GM19452 (cell line): Measurements from ENCODE around the gene CKS1B.

Experiments
- ATAC-seq: cut with Tn5 transposase; IDR thresholded peaks from one replicate; pipeline ENCODE4 v1.9.1; 2021; ENCODE audit not compliant: unreplicated experiment

CKS1B gene

DNA sequence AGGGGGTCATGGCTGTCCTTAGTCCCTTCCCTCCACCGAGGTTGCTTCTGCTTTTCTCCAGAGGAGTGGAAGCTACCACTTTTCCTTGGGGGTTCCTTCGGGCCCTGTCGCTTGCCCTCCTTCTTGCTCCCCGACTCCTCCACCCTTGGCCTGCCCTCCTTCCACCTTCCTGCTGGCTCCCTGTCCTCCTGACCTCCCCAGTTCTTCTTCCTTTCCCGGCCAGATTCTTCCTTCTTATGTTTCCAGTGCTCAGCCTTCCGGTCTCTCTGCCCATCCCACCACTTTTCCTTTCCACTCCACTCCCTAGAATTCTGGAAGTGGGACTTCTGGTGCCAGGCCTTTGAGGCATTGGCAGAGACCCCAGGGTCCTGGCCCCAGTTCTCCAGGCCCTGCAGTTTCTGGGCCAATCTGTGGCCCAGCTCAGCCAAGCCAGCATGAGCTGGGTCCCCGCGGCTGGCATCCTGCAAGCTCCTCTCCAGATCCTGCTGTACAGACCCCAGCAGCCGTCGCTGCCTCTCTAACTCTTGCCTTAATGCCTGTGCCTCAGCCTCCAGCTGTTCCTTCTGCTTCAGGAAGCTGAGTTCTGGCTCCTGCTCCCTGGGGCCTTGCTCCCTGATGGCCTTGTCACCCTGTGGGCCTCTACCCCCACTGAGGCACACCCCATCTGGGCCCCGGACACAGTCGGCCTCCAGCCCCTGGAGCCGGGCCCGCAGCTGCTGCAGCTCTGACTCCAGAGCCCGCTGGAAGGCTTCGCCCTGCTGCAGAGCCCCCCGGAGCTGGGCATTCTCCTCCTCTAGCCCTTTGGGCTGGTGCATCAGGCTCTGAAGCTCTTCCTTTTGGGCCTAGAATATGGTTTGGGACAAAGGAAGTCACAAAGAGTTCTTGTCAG is 28.3 kb upstream of the CKS1B start:
- no peak for ATAC-seq

DNA sequence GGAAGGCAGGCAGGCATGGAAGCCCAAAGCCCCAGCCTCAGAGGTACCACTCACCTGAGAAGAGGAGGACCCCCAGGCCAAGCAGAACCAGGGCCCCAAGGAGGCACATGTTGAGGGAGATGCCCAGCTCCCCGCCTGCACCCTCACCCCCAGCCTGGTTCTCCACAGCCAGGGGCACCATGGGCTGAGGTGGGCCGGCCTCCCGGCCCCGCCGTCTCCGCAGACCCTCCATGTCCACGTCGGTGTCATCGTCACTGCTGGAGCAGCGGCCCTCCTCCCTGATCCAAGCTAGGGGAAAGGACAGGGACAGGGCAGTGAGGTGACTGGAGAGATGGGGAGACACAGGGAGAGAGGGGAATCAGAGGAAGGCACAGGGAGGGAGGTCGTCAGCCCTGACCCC is 26.4 kb upstream of the CKS1B start:
- no peak for ATAC-seq

DNA sequence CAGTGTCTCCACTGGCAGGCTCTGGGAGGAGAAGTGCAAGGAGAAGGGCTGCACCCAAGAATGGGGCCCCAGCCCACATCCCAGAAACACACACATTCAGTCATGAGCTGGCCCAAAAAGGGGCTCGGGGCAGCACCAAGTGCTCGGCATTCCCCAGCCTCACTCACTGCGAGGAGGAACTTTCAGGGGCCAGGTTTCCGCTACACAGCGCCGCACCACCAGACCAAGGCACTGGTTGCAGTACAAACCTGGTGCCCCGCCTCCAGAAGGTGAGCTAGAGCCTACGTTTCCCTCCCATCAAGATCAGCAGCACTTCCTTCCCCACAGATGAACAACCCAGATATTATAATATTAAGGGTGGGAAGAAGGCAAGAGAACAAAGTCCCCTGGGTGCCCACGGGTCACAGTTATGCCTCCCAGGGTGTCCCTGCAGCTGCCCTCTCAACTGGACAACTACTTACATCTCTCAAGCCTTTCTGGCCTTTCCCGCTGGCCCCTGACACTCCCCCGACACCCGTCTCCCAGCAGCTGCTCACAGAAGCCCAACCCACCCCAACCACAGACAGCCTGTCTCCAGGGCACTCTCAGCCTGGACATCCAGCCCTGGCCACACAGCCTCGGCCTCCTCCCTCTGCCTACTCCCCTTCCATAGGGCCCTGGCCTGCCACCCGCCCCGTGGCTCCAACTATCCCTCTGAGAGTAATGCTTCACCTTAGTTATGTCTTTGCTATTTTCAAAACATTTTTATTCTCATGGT is 22.4 kb upstream of the CKS1B start:
- ATAC-seq: no peak

DNA sequence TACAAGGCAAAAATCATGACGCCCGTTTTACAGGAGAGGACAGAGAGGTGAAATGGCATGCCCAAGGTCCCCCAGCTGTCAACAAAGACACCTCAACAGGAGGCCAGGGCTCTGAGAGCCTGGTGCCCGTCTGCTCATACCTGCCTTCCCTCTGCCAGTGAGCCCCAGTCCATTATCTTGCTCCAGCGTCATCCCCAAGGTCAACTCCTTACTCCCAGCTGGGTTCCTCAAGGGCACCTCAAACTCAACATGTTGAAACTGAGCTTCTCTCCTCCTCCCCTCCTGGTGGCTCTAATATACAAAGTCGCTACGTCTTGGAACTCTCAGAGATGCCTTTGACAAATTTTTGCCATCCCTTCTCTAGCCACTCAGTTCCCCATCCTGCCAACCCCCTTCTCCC is 21.8 kb upstream of the CKS1B start:
- ATAC-seq: no peak

DNA sequence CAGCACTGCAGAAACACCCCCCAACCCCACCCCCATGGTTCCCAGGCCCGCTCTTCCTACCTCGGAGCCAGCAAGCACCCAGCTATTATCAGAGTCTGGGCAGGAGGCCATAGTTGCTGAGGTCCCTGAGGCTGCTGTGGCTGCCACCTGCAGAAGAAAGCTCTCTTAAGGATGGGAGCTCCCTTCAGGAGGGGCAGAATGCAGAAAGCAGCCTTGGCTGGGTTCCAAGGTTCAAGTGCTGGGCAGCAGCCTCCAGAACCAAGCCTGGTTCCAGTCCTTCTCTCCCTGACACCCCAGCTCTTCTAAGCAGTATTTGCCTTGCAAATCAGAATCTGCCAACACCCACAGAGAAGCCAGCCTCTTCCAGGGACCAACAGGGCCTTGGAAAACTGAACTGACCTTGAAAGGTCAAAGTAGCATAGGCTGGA is 20.9 kb upstream of the CKS1B start:
- no peak for ATAC-seq

DNA sequence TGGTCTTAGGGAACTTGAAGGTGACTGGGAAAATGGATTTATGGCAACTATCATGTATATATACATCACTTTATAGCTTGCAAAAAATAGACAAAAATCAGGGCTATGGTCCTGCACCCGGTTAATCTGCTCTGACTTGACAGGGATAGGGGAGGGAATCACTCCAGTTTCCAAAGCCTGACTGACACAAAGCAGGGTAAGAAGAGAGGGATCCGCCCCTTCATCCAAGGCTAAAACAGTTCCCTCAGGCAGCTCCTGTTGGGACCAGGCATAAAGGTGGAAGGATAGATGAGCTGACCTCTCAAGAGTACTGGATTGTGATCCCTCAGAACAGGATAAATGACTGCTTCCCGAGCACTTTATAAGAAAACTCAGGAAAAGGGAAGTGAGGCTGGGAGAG is 19.9 kb upstream of the CKS1B start:
- ATAC-seq: no peak

DNA sequence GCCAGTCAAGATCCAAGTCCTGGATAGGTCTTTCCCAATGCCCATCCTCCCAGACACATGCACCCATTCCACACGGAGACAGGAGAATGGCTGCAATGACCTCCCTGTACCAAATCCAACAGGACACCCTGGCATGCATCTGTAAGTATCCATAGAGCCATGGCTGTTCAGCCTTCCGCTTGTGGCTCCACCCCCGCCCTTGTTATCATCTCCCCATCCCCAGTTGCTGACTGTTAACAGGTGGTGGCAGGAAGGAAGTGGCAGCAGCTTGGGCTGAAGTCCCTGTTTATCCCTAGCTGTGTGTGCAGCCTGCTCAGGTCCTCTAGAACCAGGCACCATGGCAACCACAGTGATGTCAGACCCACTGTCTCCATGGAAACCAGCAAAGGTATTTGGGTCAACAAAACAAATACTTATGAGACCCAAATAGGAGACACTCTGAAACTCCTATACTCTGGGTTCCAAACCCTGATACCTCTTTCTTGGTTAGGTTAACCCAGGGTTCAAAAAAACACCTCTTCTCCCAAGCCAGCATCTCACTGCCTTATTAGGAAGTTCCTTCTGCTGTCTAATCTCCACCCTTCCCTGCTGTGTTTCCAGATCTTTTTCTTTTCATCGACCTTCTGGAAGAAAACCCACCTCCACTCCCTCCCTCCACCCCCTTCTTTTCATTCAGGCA is 19.3 kb upstream of the CKS1B start:
- peak; percentile 55 for ATAC-seq

DNA sequence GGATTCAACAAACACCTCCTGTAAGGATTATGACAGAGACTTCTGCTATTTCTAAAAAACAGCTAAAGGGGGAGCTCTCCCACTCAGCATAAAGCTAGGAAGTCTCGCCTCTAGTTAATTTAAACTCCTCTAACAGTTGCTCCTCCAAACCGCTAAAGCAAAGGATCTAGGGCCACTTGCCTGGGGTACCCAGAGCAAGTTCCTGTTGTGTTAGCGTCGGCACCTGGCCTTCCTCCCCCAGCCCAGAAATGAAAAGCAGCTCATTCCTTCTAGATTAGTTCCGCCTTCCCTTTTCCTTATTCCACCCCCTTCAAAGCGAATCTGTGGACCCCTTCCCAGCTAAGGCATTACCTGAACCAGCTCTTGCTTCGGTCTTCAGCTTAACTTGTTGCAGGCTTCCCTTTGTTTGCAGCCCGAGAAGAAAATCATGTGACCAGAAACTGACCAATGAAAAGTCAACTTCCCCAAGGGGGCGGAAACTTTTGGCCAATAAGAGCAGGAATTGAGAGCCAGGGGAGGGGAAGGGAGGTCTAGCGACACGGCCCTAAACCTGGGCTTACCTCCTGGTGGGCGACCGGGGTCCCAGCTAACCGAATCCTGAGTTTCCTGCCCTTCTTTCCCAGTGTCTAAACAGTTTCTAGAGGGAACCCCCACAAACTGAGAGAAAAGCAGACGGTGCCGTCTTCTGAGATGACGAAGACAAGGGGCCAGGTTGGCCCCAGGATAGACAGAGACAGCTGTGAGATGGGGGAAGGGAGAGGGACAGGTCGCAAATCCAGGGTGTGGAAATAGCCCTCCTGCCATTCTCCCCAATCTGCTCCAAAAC is 18.6 kb upstream of the CKS1B start, which contains the start of gene PBXIP1:
Gene PBXIP1, minus strand, starts transcription at position 382 of the 826 bp plus-strand sequence. CDS start 2,378 bp downstream, outside the sequence.
- peak; percentile 58 for ATAC-seq

DNA sequence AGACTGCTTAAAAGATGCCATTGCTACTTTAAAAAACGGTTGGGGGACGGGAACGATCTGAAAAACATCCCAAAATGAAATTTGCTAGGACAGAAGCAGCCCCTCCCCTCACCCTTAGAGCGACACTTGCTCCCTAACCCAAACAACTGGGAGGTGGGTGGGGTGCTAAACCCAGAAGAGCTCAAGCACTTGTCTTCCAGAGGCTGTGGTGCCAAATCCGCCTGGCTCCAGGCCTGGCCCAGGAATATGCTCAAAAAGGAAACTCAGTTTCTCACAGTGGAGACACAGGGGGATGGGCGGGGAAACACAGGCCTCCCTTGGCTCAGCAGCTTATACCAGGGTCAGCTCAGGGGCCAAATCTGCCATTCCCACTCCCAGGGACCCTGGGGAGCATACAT is 17.9 kb upstream of the CKS1B start:
- ATAC-seq: no peak

DNA sequence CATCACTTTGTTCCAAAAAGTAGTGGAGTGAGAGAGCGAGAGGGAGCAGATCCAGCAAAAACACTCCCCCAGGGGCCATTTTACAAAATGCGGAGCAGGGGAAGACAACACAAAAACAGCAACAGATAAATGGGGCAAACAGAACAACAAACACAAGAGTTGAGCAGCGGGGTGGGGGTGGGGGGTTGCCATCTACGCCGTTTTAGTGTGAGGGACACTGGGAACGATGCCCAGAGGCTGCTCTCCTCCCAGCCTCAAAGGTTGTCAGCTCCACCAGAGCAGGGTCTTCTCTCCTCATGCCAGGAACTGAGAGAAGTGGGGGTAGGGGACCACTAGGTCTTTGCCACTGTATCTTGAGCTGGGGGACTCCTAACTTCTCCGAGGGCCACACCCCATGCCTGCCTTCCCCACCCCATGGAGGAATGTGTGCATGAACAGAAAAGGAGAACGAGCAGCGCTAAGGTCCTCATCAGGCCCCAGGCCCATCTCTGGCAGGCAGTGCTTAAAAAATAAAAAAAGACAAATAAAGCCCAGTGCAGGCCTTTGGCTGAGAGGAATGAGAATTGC is 17.3 kb upstream of the CKS1B start:
- no peak for ATAC-seq

DNA sequence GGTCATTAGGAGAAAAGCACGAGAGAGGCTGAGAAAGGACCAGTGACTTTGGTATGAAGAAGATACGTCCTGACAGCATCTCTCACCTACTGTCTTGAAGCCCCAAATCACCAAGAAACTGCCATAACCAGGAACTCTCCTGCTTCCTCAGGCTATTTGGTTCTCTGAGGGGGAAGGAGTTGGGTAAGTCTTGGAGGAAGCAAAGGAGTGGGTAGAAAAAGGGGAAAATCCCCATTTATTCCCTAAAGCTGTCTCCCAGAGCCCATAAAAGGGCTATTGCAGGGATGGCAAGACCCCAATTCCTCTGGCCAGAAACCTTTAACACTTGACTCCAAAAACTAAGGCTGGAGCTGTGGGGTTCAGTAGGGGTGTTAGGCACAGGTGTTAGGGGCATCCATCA is 16.4 kb upstream of the CKS1B start:
- ATAC-seq: no peak

DNA sequence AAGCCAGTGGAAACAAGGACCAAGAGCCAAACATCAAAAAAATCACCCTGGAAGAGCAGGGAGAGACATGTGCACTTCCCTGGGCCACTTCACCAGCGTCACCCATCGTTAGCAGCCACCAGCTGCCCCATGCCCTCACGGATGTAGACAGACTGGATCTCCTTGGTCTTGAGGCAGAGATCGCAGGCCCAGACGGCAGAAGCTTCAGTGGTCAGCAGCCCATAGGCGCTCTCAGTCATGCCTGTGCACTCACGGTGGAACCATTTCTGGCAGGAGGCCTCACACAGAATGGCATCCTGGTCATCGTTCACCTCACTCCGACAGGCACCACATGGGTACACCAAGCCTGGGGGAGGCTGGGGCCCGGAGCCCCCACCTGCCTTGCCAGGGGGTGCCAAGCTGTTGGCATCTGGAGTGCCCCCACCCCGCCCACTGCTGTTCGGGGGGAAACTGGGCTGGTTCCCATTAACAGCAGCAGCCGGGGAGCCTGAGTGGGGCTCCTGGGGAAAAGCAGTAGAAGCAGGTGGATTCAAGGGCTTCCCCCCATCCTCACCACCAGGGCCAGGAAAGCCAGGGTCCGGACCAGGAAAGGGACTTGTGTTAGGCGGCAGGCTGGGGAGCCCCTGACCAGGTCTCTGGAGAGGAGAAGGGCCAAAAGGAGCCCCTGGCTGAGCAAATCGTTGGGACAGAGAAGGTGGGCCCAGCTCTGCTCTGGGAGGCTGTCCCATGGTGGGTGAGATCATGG is 15.6 kb upstream of the CKS1B start:
- ATAC-seq: no peak

DNA sequence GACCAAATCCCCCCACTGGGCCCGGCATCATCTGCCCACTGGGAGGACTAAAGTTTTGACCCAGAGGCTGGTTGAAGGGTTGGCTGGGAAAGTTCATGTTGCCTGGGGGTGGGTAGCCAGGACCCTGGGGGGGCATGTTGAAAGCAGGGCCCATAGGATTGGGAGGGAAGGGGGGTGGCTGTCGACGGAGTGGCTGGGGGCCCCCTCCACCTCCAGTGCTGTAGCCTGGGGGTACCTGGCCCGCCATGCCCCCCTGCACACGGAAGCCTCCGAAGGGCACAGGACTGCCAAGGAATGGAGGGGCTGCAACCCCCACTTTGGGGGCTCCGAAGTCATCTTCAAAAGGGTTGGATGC is 15.1 kb upstream of the CKS1B start:
- ATAC-seq: no peak

DNA sequence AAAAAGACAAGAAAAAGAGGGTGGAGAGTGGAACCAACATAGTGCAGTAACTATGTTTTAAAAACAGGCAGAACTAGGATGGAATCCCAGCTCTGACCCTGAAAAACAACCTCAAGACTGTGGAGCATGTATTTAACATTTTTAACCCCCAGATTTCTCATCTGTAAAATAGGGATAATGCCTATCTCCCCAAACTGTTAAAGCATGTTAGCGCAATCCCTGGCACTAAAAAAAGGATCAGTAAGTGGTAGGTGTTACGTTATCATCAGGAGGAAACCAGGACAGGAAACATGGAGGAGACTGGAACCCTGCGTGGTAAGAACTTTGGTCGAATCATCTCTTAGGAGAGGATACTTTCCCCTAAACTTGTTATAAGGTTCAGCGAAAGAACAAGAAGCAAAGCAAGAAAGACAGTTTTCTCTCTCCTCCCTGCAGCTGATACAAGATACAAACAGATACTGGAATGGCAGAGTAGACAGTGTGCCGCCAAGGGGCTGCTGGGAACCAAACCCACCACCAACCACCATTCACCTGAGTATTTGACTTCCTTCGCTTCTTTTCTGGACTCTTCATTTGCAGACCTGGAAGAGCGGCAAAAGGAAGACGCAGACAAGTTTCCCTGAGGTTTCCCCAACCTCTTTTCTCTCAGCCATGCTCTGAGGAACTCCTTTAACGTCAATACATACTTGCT is 13.9 kb upstream of the CKS1B start:
- ATAC-seq: no peak

DNA sequence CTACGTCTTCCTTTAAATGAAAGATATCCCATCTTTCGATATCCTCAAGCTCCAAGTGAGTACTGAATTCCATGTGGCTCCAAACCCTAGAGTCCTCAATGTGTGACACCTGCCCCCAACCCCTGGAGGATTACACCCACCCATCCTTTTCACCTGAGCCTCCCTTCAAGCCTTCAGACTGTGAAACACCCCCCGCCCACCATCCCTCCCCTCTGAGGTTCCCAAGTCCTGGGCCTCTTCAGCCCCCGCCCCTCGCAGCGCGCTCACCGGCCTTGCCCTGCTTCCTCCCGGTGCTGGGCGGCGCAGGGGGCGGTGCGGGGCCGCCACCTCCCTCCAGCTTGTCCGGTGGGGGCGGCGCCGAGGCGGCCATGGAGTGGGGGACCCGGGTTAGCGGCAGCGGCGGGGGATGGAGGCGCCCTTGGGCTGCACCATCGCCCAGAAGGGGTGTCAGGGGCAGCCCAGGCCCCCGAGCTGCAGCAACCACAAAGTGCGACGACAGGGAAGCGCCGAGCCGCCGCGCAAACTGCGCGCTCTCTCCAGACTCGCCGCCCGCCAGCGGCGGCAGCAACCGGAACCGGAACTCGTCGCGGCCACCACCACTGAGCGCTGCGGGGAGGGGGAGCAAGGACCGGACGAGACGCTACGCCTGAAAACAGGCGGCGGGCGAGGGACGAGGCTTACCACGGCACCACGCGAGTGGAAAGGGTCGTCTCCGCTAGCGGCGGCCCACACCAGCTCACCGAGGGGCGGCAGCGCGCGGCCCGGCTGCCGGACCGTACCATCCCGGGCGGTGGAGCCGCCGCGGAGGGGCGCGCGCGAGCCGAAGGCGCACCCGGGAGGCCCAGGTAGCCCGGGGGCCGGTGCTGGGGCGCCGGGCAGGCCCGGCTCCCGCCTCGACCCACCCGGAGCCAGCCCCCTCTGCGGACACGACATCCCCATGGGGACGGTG is 13.0 kb upstream of the CKS1B start, which contains the start of gene PYGO2:
Gene PYGO2, minus strand, starts transcription at position 576 of the 949 bp plus-strand sequence. Its CDS starts 206 bp downstream, at position 370.
- peak; percentile 74 for ATAC-seq

DNA sequence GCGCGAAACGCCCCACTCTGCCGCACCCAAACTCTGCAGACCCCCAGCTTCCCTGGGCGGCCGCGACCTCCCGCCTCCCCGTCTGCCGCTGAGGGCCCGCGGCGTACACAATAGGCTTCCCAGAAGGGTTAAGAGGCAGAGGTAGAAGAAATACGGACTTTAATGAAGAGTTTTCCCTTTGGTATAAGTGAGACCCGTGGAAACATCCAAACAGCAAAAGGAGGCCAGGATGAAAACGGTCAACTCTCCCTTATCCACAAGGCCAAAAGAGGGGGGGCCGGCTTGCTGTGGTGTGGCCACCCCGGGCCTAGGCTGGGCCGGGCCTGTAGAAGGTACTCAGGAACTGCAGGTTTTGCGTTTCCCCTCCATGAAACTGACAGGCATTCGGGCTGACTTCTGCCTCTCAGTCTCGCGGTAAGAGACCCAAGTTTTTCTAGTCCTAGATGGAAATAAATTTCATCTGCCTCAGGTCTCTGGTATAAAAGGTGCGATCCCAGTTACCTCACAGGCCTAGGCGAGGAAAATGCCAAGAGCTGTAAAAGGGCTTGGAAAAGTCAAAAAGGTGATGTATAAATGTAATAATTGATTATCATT is 12.2 kb upstream of the CKS1B start:
- ATAC-seq: no peak

DNA sequence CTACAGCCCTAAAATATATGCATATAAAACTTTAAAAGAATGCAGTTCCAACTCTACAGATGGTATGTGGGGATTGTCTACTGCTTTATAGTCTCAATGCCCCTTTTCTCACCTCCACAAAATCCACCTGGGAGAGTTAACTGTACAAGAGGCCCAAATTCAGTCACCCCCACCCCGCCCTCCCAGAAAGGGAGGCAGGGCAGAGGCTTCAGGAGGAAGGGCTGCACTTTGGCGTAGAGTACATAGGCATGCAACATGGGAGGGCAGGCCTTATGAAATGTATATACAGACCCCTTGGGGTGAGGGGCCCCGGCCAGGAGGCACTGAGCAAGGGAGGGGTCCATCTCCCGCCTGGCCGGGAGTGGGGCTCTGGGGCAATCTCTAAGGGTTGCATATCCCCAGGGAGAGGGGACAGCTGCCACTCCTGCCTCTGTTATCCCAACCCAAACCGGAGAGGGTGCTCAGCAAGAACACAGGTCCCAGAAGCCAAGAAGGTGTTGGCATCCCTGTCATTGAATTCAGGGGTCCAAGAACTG is 11.6 kb upstream of the CKS1B start:
- no peak for ATAC-seq
